DMS53 treated with DMSO at 0.1 percent for 48 hours (cell line): Measurements from ENCODE around the gene CWC22.
"Not testable (repeated sequence)": the region's sequence is repeated elsewhere in the genome, so short reads cannot be mapped to it uniquely, and the experiment has no call there.

Experiments
- DNase-seq: peaks from one replicate; lab custom pipeline; 2025; ENCODE audit not compliant: unreplicated experiment; lab: John Stamatoyannopoulos, UW

CWC22 gene

DNA sequence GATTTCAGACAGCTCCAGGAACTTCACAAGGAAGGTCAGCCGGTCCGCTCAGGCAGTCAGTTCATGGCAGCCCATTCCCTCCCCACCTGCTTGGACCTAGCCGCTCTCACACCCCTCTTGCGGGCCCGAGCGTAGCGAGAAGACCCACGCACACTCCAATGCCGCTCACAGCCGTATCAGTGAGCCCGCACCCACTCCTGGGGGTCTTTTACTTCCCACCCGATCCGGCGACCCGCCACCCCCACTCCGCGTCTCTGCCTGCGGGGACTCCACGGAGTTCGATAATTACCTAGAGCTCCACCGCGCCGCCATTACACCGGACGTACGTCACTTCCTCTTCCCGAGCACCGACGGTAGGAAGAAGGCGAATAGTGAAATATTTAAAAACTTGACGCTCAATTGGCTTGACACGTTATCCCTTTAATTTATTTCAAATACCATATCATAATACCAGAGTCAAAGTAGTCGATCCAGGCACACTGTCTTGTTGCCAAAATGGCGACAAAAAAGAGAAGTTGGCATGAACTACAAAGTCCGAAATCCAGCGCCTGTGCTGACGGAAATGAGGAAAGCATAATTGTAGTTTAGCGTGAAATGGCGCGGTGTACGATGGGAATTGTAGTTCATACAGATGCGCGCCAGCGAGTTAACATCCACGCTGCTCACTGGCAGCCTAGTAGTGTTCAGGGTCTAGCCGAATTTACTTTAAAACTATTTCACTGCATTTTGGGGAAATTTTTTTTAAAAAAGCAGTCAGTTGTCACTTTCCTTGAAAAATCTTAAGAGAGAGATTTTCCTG lies at the start of gene CWC22:
TSS of gene CWC22 (minus strand) at position 517 of the 799 bp plus-strand sequence. CDS start 13,956 bp downstream, outside the sequence.
- DNase-seq: peak; percentile 95

- no peak for DNase-seq
These were observed 49.4 kb upstream of the CWC22 start for GRCh38 chr2:180056367-180057118.

- DNase-seq: not testable (repeated sequence)
These were observed 47.5 kb upstream of the CWC22 start for GRCh38 chr2:180054576-180054975.

- no peak for DNase-seq
These were observed 43.1 kb upstream of the CWC22 start for GRCh38 chr2:180050246-180050645.

DNA sequence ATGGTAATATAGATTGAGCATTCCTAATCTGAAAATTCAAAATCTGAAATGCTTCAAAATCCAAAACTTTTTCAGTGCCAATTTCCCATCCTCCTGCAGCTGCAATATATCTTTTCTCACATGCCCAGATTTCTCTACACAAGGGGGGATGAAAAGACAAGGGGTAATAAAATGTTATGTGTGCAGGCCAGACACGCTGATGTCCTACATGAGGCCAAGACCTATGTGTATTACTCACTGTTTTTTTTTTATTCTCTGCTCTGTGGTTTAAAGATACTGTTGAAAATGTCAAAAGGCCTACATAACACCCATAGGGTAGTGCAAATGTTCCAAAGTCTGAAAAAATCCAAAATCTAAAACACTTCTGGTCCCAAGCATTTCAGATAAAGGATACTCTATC lies 41.2 kb upstream of the CWC22 start:
- DNase-seq: no peak

- DNase-seq: no peak
These were observed 39.7 kb upstream of the CWC22 start for GRCh38 chr2:180046776-180047175.

- no peak for DNase-seq
These were observed 39.1 kb upstream of the CWC22 start for GRCh38 chr2:180046202-180046601.

DNA sequence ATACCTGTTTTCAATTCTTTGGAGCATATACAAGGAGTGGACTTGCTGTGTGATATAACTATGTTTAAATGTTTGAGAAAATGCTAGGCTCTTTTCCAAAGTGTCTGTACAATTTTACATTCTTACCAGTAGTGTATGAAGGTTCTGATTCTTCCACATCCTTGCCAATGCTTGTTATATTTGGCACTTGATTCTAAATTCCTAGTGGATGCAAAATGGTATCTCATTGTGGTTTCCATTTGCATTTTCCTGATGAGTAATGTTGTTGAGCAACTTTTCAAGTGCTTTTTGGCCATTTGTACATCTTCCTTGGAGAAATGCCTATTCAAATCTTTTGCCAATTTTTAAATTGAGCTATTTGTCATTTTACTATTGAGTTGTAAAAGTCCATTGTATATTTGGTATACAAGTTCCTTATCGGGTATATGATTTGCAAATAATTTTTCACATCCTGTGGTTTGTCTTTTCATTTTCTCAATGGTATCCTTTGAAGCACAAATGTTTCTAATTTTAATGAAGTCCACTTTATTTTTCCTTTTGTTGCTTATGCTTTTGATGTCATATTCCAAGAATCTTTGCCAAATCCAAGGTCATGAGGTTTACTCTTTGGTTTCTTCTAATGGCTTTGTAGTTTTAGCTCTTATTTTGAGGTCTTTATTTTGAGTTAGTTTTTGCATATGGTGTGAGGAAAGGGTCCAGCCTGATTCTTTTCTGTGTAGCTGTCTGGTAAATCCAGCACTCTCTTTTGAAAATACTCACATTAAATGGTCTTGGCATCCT lies 33.2 kb upstream of the CWC22 start:
- DNase-seq: no peak

DNA sequence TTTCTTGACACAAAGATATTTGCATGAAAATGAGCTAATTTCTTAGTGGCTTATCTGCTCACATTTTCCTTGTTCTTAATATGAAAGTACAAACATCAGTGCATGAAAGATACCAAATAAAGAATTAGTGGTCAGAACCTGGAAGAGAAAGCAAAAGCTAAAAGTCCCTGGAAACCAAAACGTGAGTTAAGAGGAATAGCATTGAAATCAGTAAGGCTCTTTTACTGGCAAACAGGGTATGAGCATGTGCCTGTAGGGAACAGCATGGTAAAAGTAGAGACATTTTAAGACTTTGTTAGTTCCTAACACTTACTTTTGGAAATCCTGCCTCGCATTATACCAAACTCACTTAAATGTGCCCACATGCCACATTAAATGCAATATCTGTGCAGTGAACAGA lies 31.9 kb upstream of the CWC22 start:
- no peak for DNase-seq

GRCh38 chr2:180033993-180034894 lies 27.1 kb upstream of the CWC22 start:
- DNase-seq: peak; percentile 98

- DNase-seq: no peak
These were observed 22.5 kb upstream of the CWC22 start for GRCh38 chr2:180029575-180029974.

- peak; percentile 51 for DNase-seq
These were observed 14.8 kb upstream of the CWC22 start for GRCh38 chr2:180021850-180022249.

DNA sequence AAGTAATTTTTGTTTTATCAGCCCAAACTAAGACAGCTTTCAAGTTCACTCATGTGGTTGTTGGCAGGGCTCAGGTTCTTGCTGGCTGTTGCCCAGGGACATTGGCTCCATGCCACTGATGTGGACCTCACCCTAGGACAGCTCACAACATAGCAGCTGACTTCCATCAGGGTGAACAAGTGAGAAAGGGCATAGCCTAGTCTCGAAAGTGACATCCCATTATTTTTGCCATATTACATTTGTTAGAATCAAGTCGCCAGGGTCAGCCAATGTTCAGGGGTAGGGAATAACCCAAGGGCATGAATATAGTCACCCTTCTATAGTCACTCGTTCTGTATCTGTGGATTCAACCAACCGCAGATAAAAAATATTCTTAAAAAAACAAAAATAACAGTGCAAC lies 10.7 kb upstream of the CWC22 start:
- no peak for DNase-seq

DNA sequence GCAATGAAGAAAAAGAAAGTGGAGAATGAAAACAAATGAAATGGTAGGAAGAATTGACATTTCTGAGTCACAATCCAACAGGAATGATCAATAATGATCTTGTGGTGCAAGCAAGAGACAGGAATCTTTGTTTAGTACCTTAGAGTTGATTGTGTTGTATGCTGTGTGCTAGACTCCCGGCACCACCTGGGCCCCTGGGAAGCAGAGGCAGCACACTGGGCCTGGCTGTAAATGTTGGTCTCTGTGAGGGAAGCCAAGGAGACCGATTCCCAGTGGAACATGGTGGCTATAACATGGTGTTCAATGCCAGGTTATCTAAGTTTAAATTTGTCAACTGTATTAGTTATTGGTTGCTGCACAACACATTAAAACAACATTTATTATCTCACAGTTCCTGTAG lies 9.8 kb upstream of the CWC22 start:
- no peak for DNase-seq

DNA sequence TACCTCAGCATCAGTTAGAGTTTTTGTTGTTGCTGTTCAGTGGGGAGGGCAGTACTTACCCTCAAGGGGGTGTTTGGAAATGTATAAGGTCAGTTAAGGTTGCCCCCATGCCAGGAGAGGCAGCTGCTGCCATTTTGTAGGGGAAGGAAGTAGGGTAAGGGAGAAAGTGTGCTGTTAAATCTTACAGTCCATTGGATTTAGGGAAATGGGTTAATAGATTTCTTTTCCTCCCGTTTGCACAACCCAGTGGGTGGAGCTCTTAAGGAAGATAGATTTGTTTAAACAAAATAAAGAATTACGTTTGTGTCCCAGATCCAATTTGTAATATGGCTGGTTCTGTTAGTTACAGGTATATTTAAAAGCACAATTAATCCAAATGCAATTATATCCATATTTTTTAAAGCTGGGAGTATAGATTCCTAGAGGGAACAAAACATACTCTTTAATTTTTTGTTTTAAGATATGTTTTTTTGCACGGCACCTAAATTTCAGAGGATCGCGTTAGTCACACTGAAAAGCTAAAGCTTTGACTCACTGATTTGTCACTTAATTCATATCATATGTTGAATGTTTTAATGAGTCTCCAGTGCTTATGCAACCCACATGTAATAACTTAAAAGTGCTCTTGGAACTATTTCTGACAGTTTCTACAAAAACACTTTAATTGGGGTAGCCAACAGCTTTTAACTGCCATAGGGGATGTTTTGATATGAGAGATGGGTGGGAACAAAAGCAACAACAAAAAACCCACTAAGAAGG lies 9.0 kb upstream of the CWC22 start:
- DNase-seq: no peak

DNA sequence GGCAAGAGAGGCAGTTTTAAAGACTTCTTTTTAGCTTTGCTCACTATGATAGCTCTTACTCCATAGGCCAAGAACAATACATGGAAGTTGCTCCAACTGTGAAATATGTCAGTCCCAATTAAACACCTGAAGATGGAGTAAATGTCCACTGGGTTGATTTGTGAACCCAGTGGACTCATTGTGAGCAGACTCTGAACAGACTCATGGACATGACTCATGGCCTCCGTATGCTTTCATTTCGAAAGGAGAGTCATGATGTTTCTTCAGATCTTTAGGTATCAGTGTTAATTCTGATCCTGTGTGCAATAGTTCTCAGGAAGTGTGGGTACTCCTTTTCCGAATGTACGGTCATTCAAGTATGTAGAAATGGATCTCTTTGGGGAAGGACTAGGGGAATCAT lies 5.4 kb upstream of the CWC22 start:
- DNase-seq: no peak

- DNase-seq: no peak
These were observed 3.6 kb upstream of the CWC22 start for GRCh38 chr2:180010701-180011100.

DNA sequence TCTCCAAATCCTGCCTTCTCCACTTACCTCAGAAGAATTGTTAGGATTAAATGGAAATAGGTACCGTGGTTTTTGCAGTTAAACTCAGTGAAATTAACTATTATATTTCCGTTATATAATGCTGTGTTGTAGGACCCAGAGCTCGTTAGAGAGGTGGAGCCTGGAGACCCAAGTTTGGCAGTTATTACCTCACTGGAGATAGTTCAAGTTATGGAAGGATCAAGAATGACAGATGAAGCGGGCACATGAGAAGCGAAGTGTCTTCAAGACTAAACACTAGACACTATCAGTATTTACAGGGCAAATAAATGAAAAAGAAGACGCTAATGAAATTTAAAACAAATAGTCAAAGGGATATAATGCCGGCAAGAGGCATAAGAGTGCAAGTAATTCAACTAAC lies 866 bp downstream of the CWC22 start:
- DNase-seq: no peak

DNA sequence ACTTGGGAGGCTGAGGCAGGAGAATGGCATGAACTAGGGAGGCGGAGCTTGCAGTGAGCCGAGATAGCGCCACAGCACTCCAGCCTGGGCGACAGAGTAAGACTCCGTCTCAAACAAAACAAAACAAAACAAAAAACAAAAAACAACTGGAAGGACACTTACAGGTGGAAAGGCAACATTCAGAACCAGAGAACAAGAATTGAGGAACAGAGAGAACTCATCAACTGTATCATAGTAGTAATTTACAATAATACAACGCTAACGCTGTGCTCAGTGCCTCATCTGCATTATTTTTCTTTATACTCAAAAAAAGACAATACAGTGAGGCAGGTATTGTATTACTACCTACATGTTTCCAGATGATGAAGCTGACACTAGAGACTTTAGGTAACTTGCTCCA lies 1.6 kb downstream of the CWC22 start:
- DNase-seq: not testable (repeated sequence)

- no peak for DNase-seq
These were observed 2.4 kb downstream of the CWC22 start for GRCh38 chr2:180004731-180005130.
